Measurements from ENCODE around the gene ZNF524. TPM values are rescaled to one million over a fixed set of nuclear protein-coding genes. Genes with fewer than 3 reads are reported as not detected.

ZNF524 gene
- total RNA-seq, 1 donor from 2014 or later: 6.3 TPM

DNA sequence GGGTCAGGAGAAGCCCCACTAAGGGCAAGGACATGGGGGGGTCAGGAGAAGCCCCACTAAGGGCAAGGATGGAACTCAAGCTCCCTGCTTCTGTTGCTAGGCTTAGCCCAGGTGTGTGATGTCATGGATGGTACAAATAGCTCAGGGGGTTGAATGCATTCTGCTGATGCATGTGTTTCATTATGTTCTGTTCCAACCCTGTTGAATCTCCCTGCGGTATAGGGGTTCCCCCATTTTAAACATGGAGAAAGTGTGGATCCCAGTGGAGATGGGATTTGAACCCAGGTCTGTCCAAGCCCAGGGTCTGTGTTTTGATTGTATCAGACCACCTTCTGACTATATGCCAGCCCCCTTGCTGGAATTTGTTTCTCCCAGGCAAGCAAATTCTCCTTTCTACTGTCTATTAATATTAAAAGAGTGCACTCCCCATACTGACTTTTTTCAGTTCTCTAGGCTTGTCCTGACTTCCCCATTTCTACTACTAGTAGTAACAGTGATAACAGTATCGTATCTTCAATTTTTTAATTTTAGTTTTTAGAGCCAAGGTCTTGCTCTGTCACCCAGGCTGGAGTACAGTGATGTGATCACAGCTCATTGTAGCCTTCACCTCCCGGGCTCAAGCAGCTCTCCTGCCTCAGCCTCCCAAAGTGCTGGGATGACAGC lies 12.0 kb downstream of the ZNF524 start:
- Histone ChIP-seq H4K20me1 (ENCODE audit: insufficient read depth, low read length) (peaks cover 59% of the 10 kb centered on the region), H3K4me1 (ENCODE audit: insufficient read depth, low read length) (no peaks in the 10 kb centered on the region), H3K9ac (ENCODE audit: low read length) (no peak overlapping the region), H3K4me3 (ENCODE audit: insufficient read depth, low read depth, low read length) (no peak overlapping the region), H3K27ac (ENCODE audit: low read depth, low read length) (no peak overlapping the region), H3K27me3 (ENCODE audit: insufficient read depth, low read length) (no peaks in the 10 kb centered on the region), H2AFZ (ENCODE audit: low read depth, low read length) (no peak overlapping the region), H3K79me2 (ENCODE audit: insufficient read depth, low read length) (peaks cover 58% of the 10 kb centered on the region), H3K9me3 (ENCODE audit: insufficient read depth, low read depth, low read length) (no peaks in the 10 kb centered on the region), H3K36me3 (ENCODE audit: insufficient read depth, low read length) (peaks cover 6% of the 10 kb centered on the region), H3K4me2 (ENCODE audit: low read length) (no peak overlapping the region)
- FAIRE-seq (no peak), DNase-seq (ENCODE audit: low read depth) (no peak)
- TF ChIP-seq EZH2 (IDR thresholded peaks at IDR 0.05; ENCODE audit: insufficient read depth, low read length): no peak
- TF ChIP-seq, protein P1, sequence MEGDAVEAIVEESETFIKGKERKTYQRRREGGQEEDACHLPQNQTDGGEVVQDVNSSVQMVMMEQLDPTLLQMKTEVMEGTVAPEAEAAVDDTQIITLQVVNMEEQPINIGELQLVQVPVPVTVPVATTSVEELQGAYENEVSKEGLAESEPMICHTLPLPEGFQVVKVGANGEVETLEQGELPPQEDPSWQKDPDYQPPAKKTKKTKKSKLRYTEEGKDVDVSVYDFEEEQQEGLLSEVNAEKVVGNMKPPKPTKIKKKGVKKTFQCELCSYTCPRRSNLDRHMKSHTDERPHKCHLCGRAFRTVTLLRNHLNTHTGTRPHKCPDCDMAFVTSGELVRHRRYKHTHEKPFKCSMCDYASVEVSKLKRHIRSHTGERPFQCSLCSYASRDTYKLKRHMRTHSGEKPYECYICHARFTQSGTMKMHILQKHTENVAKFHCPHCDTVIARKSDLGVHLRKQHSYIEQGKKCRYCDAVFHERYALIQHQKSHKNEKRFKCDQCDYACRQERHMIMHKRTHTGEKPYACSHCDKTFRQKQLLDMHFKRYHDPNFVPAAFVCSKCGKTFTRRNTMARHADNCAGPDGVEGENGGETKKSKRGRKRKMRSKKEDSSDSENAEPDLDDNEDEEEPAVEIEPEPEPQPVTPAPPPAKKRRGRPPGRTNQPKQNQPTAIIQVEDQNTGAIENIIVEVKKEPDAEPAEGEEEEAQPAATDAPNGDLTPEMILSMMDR (IDR thresholded peaks at IDR 0.05; ENCODE audit: insufficient read depth, low read depth, low read length): no peak
- Mint-ChIP-seq H3K36me3 (ENCODE audit: low read depth, unreplicated experiment) (peaks cover 21% of the 10 kb centered on the region), H3K27me3 (ENCODE audit: low read depth, unreplicated experiment) (no peaks in the 10 kb centered on the region), H3K27ac (ENCODE audit: unreplicated experiment) (no peak overlapping the region), H3K4me1 (ENCODE audit: low read depth, unreplicated experiment) (peaks cover 5% of the 10 kb centered on the region), H3K9me3 (ENCODE audit: unreplicated experiment) (peaks cover 2% of the 10 kb centered on the region), H3K4me3 (ENCODE audit: unreplicated experiment) (no peak overlapping the region)

DNA sequence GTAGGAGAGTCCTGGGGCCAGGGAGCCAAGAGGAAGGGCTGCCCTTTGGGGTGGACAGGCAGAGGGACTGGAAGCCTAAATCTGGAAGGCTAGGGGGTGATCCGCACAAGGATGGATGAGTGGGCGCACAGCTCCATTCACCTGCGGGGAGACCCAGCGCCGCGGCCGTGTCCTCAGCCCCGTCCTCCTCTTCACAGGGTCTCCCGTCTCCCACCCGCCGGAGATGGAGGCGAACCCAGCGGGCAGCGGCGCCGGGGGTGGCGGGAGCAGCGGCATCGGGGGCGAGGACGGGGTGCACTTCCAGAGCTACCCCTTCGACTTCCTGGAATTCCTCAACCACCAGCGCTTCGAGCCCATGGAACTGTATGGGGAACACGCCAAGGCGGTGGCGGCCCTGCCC lies 13.3 kb downstream of the ZNF524 start:
- H3K27ac ChIP-seq (ENCODE audit: low read depth, low read length): no peak overlapping the region
- DNase-seq (ENCODE audit: low read depth): no peak
- no peak for FAIRE-seq
- no peaks in the 10 kb centered on the region for H3K4me1 ChIP-seq (ENCODE audit: insufficient read depth, low read length)
- H3K36me3 Mint-ChIP-seq (ENCODE audit: low read depth, unreplicated experiment): peaks cover 27% of the 10 kb centered on the region
- H3K79me2 ChIP-seq (ENCODE audit: insufficient read depth, low read length): peaks cover 46% of the 10 kb centered on the region
- H3K9ac ChIP-seq (ENCODE audit: low read length): no peak overlapping the region
- H3K4me3 Mint-ChIP-seq (ENCODE audit: unreplicated experiment): no peak overlapping the region
- H3K4me3 ChIP-seq (ENCODE audit: insufficient read depth, low read depth, low read length): no peak overlapping the region
- TF ChIP-seq EZH2 (IDR thresholded peaks at IDR 0.05; ENCODE audit: insufficient read depth, low read length): no peak
- TF ChIP-seq, protein P1 (IDR thresholded peaks at IDR 0.05; ENCODE audit: insufficient read depth, low read depth, low read length): no peak
- peaks cover 2% of the 10 kb centered on the region for H3K9me3 Mint-ChIP-seq (ENCODE audit: unreplicated experiment)
- peaks cover 52% of the 10 kb centered on the region for H4K20me1 ChIP-seq (ENCODE audit: insufficient read depth, low read length)
- no peak overlapping the region for H2AFZ ChIP-seq (ENCODE audit: low read depth, low read length)
- peaks cover 1% of the 10 kb centered on the region for H3K4me1 Mint-ChIP-seq (ENCODE audit: low read depth, unreplicated experiment)
- H3K9me3 ChIP-seq (ENCODE audit: insufficient read depth, low read depth, low read length): no peaks in the 10 kb centered on the region
- H3K27ac Mint-ChIP-seq (ENCODE audit: unreplicated experiment): no peak overlapping the region
- H3K27me3 Mint-ChIP-seq (ENCODE audit: low read depth, unreplicated experiment): no peaks in the 10 kb centered on the region
- H3K36me3 ChIP-seq (ENCODE audit: insufficient read depth, low read length): peaks cover 6% of the 10 kb centered on the region
- no peak overlapping the region for H3K4me2 ChIP-seq (ENCODE audit: low read length)
- H3K27me3 ChIP-seq (ENCODE audit: insufficient read depth, low read length): no peaks in the 10 kb centered on the region
